ENCODE results near the gene MRPL42. TPM values are rescaled to one million over a fixed set of nuclear protein-coding genes. Genes with fewer than 3 reads are reported as not detected.

The MRPL42 gene
- total RNA-seq, 4 donors from 2014 or later, result 22.9 to 59.9 (median 43.4) TPM

DNA sequence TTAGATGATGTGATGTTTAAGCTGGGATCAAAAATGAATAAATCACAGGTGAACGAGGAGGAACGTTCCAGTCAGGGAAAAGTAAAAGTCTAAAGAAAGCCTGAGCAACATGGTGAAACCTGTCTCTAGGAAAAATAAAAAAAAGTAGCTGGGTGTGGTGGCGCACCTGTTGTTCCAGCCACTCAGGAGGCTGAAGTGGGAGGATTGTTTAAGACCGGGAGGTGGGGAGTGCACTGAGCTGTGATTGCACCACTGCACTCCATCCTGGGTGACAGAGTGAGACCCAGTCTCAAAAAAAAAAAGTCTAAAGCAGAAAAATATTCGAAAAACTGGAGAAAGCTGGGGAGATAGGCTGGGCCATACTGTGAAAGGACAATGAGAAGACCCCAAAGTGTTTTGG lies 66.0 kb downstream of the MRPL42 start:
- WGBS, 2 donors, result 64 to 72% methylated on average over 5 of the region's 5 CpGs
- no peaks in the 10 kb centered on the region for H3K4me1 ChIP-seq
- H3K27ac ChIP-seq, result no peak overlapping the region
- no peaks in the 10 kb centered on the region for H3K36me3 ChIP-seq
- DNase-seq, result no peak
- TF ChIP-seq, protein P1, sequence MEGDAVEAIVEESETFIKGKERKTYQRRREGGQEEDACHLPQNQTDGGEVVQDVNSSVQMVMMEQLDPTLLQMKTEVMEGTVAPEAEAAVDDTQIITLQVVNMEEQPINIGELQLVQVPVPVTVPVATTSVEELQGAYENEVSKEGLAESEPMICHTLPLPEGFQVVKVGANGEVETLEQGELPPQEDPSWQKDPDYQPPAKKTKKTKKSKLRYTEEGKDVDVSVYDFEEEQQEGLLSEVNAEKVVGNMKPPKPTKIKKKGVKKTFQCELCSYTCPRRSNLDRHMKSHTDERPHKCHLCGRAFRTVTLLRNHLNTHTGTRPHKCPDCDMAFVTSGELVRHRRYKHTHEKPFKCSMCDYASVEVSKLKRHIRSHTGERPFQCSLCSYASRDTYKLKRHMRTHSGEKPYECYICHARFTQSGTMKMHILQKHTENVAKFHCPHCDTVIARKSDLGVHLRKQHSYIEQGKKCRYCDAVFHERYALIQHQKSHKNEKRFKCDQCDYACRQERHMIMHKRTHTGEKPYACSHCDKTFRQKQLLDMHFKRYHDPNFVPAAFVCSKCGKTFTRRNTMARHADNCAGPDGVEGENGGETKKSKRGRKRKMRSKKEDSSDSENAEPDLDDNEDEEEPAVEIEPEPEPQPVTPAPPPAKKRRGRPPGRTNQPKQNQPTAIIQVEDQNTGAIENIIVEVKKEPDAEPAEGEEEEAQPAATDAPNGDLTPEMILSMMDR (IDR thresholded peaks at IDR 0.05), result no peak
- TF ChIP-seq POLR2A (IDR thresholded peaks at IDR 0.05), result no peak
- H3K27me3 ChIP-seq, result no peaks in the 10 kb centered on the region
- no peaks in the 10 kb centered on the region for H3K9me3 ChIP-seq
- intact Hi-C loops (cut with DNase I), result no loop called here
- no peak overlapping the region for H3K4me3 ChIP-seq

DNA sequence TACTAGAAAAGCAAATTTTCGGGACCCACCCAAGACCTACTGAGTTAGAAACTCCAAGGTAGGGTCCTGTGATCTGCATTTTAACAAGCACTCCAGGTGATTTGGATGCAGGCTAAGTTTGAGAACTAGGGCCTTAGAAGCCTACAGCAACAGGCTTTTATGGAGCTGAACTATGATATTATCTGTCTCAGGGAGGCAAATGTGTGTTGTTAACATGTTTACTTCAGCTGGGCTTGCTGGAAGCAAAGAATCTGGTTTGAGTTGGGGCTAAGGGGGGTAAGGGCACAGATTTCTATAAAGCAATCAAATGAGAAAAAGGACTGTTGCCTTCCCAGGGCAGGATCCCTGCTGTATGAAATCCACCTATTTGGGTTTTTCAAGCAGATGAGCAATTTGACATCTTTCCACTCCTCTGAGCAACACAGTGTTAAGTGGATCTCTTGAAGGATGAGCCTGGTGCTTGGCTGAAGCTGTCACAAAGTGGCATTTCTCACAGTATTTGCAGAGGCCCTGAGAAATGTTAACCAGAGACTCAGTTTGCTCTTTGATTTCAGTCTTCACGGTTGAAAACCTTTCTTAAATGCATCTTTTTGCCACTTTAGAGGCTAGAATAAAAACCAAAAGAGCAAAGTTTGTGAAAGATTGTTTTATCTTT lies 68.9 kb downstream of the MRPL42 start:
- intact Hi-C loops (cut with DNase I), result no loop called here
- no peaks in the 10 kb centered on the region for H3K9me3 ChIP-seq
- TF ChIP-seq, protein P1 (IDR thresholded peaks at IDR 0.05), result no peak
- no peak for TF ChIP-seq POLR2A (IDR thresholded peaks at IDR 0.05)
- no peak overlapping the region for H3K4me3 ChIP-seq
- no peaks in the 10 kb centered on the region for H3K36me3 ChIP-seq
- no peaks in the 10 kb centered on the region for H3K27me3 ChIP-seq
- DNase-seq, result no peak
- no peaks in the 10 kb centered on the region for H3K4me1 ChIP-seq
- H3K27ac ChIP-seq, result no peak overlapping the region
- WGBS, 2 donors, result 65 to 66% methylated on average over 2 of the region's 2 CpGs

DNA sequence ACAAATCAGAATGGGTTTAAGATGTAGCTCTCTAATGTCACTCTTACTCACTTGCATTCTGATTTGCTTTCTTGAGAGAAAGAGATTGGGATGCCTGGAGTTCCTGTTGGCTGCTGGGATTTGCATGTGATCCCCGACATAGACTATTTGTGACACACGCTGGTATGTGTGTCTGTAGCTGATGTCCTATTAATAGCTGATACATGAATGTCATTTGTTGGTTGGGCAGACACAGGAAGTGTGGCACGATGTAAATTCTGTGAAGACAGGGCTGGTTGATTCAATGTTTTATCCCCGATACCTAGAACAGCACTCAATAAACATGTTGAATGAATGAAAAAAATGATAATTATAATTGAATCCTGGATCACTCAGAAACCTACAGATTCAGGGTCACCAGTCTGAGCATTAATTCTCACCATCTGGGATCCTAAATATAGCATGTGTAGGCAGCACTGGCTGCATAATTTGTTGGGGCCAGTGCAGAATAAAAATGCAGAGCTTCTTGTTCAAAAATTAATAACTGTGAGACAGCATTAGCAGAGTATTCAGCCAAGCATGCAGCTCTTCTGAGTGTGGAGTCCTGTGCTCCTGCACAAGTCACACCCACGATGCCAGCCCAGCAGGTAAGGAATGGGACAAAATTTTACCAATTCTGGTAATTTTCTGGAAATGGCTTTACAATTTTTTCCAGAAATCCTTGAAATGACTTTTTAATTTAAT lies 69.6 kb downstream of the MRPL42 start:
- DNase-seq, result no peak
- no peak overlapping the region for H3K27ac ChIP-seq
- intact Hi-C loops (cut with DNase I), result no loop called here
- TF ChIP-seq POLR2A (IDR thresholded peaks at IDR 0.05), result no peak
- TF ChIP-seq, protein P1 (IDR thresholded peaks at IDR 0.05), result no peak
- no peaks in the 10 kb centered on the region for H3K4me1 ChIP-seq
- 44 to 51% methylated on average over 5 of the region's 5 CpGs for WGBS, 2 donors
- H3K4me3 ChIP-seq, result no peak overlapping the region
- no peaks in the 10 kb centered on the region for H3K36me3 ChIP-seq
- H3K27me3 ChIP-seq, result no peaks in the 10 kb centered on the region
- H3K9me3 ChIP-seq, result no peaks in the 10 kb centered on the region

DNA sequence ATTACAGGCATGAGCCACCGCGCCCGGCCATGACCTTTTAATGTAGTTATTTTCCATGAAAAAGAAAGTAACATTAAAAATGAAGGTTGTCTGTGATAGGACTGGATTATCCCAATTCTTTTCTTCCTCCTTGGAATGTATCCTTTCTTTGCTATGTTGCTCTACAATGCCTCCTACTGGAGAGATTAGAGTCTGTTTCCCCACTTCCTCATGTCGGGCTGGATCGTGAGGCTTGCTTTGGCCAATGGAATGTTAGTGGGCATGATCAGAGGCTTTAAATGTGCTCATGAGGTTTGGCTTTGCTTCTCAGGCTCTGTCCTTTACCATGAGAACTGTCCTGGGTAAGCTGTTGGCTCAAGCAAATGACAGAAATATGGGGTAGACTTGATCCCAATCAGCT lies 70.5 kb downstream of the MRPL42 start:
- Histone ChIP-seq H3K36me3 (no peaks in the 10 kb centered on the region), H3K4me1 (no peaks in the 10 kb centered on the region), H3K27me3 (no peaks in the 10 kb centered on the region), H3K4me3 (no peak overlapping the region), H3K9me3 (no peaks in the 10 kb centered on the region), H3K27ac (no peak overlapping the region)
- DNase-seq, result no peak
- TF ChIP-seq, protein P1 (IDR thresholded peaks at IDR 0.05), result no peak
- TF ChIP-seq POLR2A (IDR thresholded peaks at IDR 0.05), result no peak
- intact Hi-C loops (cut with DNase I), result no loop called here
- 93 to 96% methylated on average over 5 of the region's 5 CpGs for WGBS, 2 donors

DNA sequence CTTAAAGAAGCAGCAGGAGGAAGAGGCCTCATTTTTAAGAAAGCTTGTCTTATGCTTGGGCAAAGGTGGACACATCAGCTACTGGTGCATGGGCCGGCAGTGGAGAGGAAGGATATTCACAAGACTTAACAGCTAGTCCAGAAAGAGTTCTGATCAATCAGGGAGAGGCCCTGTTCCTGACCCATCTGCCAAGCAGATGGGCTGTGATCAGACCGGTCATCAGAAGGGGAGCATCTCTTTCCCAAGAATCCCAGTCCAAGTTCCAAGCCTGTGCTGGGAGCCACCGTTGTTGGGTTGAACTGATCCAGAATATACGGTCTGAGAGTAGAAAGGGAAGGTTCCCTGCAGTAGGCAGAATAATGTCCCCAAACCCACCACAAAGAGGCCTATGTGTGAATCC lies 72.5 kb downstream of the MRPL42 start:
- no peaks in the 10 kb centered on the region for H3K4me1 ChIP-seq
- no peaks in the 10 kb centered on the region for H3K27me3 ChIP-seq
- 85 to 90% methylated on average over 4 of the region's 4 CpGs for WGBS, 2 donors
- H3K9me3 ChIP-seq, result no peaks in the 10 kb centered on the region
- TF ChIP-seq, protein P1 (IDR thresholded peaks at IDR 0.05), result no peak
- TF ChIP-seq POLR2A (IDR thresholded peaks at IDR 0.05), result no peak
- no peak overlapping the region for H3K27ac ChIP-seq
- H3K36me3 ChIP-seq, result no peaks in the 10 kb centered on the region
- intact Hi-C loops (cut with DNase I), result no loop called here
- no peak for DNase-seq
- no peak overlapping the region for H3K4me3 ChIP-seq

All from esophagus squamous epithelium (tissue), 5 donors.